ENCODE measurements around the gene SOWAHC.

DNA sequence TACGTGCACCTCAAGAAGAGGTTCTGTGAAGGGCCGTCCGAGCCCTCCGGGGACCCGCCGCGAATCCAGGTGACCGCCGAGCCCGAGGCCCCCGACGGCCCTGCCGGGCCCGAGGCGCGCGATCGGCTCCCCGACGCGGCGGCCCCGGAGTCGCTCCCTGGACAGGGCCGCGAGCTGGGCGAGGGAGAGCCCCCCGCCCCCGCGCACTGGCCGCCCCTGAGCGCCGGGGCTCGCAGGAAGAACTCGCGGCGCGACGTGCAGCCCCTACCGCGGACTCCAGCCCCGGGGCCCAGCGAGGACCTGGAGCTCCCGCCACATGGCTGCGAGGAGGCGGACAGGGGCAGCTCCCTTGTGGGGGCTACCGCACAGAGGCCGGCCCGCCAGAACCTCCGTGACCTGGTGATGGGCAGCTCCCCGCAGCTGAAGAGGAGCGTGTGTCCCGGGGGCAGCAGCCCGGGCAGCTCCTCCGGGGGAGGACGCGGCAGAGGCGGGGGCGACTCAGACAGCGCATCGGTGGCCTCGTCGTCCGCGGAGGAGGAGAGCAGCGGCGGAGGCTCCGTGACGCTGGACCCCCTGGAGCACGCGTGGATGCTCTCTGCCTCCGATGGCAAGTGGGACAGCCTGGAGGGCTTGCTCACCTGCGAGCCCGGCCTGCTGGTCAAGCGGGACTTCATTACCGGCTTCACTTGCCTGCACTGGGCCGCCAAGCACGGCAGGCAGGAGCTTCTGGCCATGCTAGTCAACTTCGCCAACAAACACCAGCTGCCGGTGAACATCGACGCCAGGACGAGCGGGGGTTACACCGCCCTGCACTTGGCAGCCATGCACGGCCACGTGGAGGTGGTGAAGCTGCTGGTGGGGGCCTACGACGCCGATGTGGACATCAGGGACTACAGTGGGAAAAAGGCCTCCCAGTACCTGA is 812 bp downstream of the SOWAHC start:
- TF ChIP-seq, protein P1, sequence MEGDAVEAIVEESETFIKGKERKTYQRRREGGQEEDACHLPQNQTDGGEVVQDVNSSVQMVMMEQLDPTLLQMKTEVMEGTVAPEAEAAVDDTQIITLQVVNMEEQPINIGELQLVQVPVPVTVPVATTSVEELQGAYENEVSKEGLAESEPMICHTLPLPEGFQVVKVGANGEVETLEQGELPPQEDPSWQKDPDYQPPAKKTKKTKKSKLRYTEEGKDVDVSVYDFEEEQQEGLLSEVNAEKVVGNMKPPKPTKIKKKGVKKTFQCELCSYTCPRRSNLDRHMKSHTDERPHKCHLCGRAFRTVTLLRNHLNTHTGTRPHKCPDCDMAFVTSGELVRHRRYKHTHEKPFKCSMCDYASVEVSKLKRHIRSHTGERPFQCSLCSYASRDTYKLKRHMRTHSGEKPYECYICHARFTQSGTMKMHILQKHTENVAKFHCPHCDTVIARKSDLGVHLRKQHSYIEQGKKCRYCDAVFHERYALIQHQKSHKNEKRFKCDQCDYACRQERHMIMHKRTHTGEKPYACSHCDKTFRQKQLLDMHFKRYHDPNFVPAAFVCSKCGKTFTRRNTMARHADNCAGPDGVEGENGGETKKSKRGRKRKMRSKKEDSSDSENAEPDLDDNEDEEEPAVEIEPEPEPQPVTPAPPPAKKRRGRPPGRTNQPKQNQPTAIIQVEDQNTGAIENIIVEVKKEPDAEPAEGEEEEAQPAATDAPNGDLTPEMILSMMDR (IDR thresholded peaks at IDR 0.05), result no peak
- no peak for TF ChIP-seq POLR2A (IDR thresholded peaks at IDR 0.05)

Data from Peyer's patch (tissue), 4 donors.